ENCODE measurements around the gene MYO3B.

DNA sequence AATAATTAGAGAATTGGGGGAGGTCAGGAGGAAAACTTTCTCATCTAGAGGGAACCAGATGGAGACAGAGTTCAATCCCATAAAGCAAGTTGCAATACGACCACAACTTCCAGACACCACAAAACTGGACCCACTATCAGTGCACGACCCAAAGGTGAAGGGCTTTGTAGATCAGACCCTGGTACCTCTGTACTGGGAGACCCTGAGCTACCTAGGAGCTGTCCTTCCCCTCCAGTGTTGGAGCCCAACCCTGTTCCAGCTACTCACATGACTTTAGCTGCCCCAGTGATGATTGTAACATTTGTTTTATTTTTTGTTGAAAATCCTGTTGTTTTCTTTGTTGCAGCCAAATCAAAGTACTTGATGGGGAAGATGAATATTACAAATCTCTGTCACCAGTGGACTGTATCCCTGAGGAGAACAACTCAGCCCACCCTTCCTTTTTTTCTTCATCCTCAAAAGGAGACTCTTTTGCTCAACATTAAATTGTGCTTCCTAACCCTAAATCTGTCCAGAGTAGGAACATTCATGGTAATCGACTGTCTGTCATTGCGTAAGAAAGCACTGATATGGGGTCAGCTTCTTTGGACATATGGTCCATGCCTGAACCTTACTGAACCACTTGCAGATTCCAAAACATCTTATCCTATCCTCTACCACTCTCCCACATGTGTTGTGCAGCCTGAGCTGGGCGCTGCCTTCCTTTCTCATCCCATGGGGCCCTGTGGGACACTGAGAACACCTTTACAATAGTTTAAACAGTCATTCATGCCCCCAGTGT, 474.9 kb downstream of the MYO3B start:
- TF ChIP-seq POLR2AphosphoS5 (IDR thresholded peaks at IDR 0.05; ENCODE audit: borderline replicate concordance, low read depth, low read length) (no peak), EZH2 (IDR thresholded peaks at IDR 0.05) (no peak)
